Osteoblast (primary cell): ENCODE measurements around the gene TFE3. TPM values are rescaled to one million over a fixed set of nuclear protein-coding genes. Genes with fewer than 3 reads are reported as not detected.
A peak's percentile ranks its signal among the peaks of the same experiment; 100 is the strongest.

ENCODE experiments used
- DNase-seq: peaks from one replicate; pipeline ENCODE4 v3.0.0; 2011; ENCODE audit warnings: low spot score, mixed read lengths; ENCODE audit not compliant: insufficient read length; ENCODE audit errors: missing footprints
- H2AFZ ChIP-seq: 2 replicates; pipeline ENCODE4 v1.6.0; 2011; ENCODE audit warnings: mild to moderate bottlenecking, low read length
- H3K27ac ChIP-seq: 2 replicates; pipeline ENCODE4 v1.5.1; 2011; ENCODE audit warnings: mild to moderate bottlenecking, low read depth, low read length, moderate library complexity
- H3K27me3 ChIP-seq: 2 replicates; pipeline ENCODE4 v1.6.0; 2012; ENCODE audit warnings: mild to moderate bottlenecking, control low read depth, inconsistent platforms, low read length, moderate library complexity; ENCODE audit not compliant: insufficient read depth
- H3K36me3 ChIP-seq: 2 replicates; pipeline ENCODE4 v1.5.1; 2011; ENCODE audit warnings: mild to moderate bottlenecking, low read length, control low read depth, moderate library complexity; ENCODE audit not compliant: insufficient read depth
- H3K4me1 ChIP-seq: 2 replicates; pipeline ENCODE4 v1.5.1; 2011; ENCODE audit warnings: mild to moderate bottlenecking, low read length, control low read depth, moderate library complexity; ENCODE audit not compliant: insufficient read depth
- H3K4me2 ChIP-seq: 2 replicates; pipeline ENCODE4 v1.6.0; 2011; ENCODE audit warnings: mild to moderate bottlenecking, low read length; ENCODE audit not compliant: insufficient read depth
- H3K4me3 ChIP-seq: fragments of 200-600 bp; sonication (generic); 3 replicates; pipeline ENCODE4 v1.5.1; 2012; ENCODE audit warnings: mild to moderate bottlenecking, low read length, inconsistent platforms; ENCODE audit not compliant: insufficient read depth
- H3K79me2 ChIP-seq: 2 replicates; pipeline ENCODE4 v1.6.0; 2012; ENCODE audit warnings: mild to moderate bottlenecking, low read length, control low read depth, inconsistent platforms; ENCODE audit not compliant: insufficient read depth
- H3K9me3 ChIP-seq: 2 replicates; pipeline ENCODE4 v1.5.1; 2011; ENCODE audit warnings: low read depth, low read length, control low read depth
- H4K20me1 ChIP-seq: 2 replicates; pipeline ENCODE4 v1.6.0; 2012; ENCODE audit warnings: mild to moderate bottlenecking, low read length, control low read depth; ENCODE audit not compliant: insufficient read depth
- total RNA-seq: library from RNA; depleted of rRNA; stranded (reverse); fragments of >200 nt; gene quantifications from 2 replicates; pipeline ENCODE4 v1.2.3, GENCODE V29; 2012
- TF ChIP-seq, protein P1 (sequence below): IDR thresholded peaks from 2 replicates; pipeline ENCODE4 v1.5.1; 2011; ENCODE audit warnings: mild to moderate bottlenecking, low read depth, low read length, moderate library complexity; ENCODE audit errors: extremely low read depth

The TFE3 gene
- total RNA-seq, 1 donor = 46.7 TPM

- Histone ChIP-seq H3K27ac (peak within 1 kb of the TSS; percentile 75), H4K20me1 (no peaks in the 10 kb centered on the region), H3K27me3 (no peaks in the 10 kb centered on the region), H2AFZ (peak within 1 kb of the TSS; percentile 61), H3K4me3 (peak within 1 kb of the TSS; percentile 79), H3K9me3 (no peaks in the 10 kb centered on the region), H3K4me1 (no peaks in the 10 kb centered on the region), H3K4me2 (peak within 1 kb of the TSS; percentile 86), H3K36me3 (peaks cover 3% of the 10 kb centered on the region), H3K79me2 (peaks cover 10% of the 10 kb centered on the region)
- TF ChIP-seq, protein P1, sequence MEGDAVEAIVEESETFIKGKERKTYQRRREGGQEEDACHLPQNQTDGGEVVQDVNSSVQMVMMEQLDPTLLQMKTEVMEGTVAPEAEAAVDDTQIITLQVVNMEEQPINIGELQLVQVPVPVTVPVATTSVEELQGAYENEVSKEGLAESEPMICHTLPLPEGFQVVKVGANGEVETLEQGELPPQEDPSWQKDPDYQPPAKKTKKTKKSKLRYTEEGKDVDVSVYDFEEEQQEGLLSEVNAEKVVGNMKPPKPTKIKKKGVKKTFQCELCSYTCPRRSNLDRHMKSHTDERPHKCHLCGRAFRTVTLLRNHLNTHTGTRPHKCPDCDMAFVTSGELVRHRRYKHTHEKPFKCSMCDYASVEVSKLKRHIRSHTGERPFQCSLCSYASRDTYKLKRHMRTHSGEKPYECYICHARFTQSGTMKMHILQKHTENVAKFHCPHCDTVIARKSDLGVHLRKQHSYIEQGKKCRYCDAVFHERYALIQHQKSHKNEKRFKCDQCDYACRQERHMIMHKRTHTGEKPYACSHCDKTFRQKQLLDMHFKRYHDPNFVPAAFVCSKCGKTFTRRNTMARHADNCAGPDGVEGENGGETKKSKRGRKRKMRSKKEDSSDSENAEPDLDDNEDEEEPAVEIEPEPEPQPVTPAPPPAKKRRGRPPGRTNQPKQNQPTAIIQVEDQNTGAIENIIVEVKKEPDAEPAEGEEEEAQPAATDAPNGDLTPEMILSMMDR = no peak
- peak; percentile 97 for DNase-seq
Measured at GRCh38 chrX:49079489-49080428, 36.6 kb upstream of the TFE3 start, which contains the start of gene WDR45. Gene WDR45 (minus strand): TSS chrX:49079887. CDS start chrX:49078095, 1,792 bp downstream.

- no peak overlapping the region for H3K4me3 ChIP-seq
- H3K36me3 ChIP-seq = peaks cover 3% of the 10 kb centered on the region
- H3K27ac ChIP-seq = no peak overlapping the region
- H3K9me3 ChIP-seq = no peaks in the 10 kb centered on the region
- no peaks in the 10 kb centered on the region for H4K20me1 ChIP-seq
- H3K4me1 ChIP-seq = peaks cover 3% of the 10 kb centered on the region
- TF ChIP-seq, protein P1 = no peak
- no peaks in the 10 kb centered on the region for H3K27me3 ChIP-seq
- no peak overlapping the region for H2AFZ ChIP-seq
- no peak overlapping the region for H3K4me2 ChIP-seq
- H3K79me2 ChIP-seq = peaks cover 19% of the 10 kb centered on the region
- peak; percentile 58 for DNase-seq
Measured at GRCh38 chrX:49077941-49078340, 34.8 kb upstream of the TFE3 start.

GRCh38 chrX:49075347-49075746 is 32.2 kb upstream of the TFE3 start:
- TF ChIP-seq, protein P1 = no peak
- Histone ChIP-seq H3K79me2 (peaks cover 33% of the 10 kb centered on the region), H4K20me1 (no peaks in the 10 kb centered on the region), H3K9me3 (no peaks in the 10 kb centered on the region), H3K27me3 (no peaks in the 10 kb centered on the region), H3K4me2 (no peak overlapping the region), H3K36me3 (peaks cover 3% of the 10 kb centered on the region), H3K4me1 (peaks cover 6% of the 10 kb centered on the region), H3K27ac (no peak overlapping the region), H2AFZ (no peak overlapping the region), H3K4me3 (no peak overlapping the region)
- DNase-seq = peak; percentile 49
